GM19452 (cell line): ENCODE data around the gene XPNPEP1.
"Not testable (repeated sequence)": the region's sequence is repeated elsewhere in the genome, so short reads cannot be mapped to it uniquely, and the experiment has no call there.

Source experiments
- ATAC-seq: cut with Tn5 transposase; IDR thresholded peaks from one replicate; pipeline ENCODE4 v1.9.1; 2021; ENCODE audit not compliant: unreplicated experiment

The XPNPEP1 gene

GRCh38 chr10:109924967-109925620, 1.8 kb upstream of the XPNPEP1 start:
- no peak for ATAC-seq

DNA sequence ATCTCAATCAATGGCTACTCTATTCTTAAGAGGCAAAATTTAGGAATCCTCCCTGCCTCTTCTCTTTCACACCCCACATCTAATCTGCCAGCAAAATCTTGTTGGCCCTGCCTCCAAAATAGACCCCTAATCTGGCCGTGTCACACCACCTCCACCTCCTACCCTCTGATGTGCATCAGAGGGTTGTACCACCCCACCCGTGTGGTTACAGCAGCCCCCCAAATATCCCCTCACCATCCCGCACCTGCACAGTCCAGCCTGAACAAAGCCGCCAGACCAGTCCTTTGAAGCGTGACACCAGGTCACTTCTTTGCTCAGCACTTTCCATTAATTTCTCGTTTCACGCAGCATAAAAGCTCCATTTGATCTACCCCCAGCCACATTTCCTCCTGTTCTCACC, 776 bp upstream of the XPNPEP1 start:
- ATAC-seq = no peak

GRCh38 chr10:109922358-109922975, 844 bp downstream of the XPNPEP1 start:
- ATAC-seq = no peak

DNA sequence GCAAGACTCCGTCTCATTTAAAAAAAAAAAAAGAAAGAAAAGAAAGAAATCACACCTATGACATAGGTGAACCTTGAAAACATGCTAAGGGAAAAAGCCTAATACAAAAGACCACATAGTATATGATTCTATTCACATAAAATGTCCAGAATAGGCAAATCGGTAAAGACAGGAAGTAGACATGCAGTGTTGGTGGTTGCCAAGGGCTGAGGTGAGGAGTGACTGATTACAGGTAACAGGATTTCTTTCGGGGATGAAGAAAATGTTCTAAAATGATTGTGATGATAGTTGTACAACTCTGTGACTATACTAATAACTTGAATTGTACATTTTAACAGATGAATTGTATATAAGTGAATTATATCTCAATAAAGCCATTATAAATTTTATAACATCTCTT, 3.3 kb downstream of the XPNPEP1 start:
- no peak for ATAC-seq

- no peak for ATAC-seq
Measured at GRCh38 chr10:109919220-109919619, 4.1 kb downstream of the XPNPEP1 start.

- not testable (repeated sequence) for ATAC-seq
Measured at GRCh38 chr10:109918707-109919106, 4.6 kb downstream of the XPNPEP1 start.

- no peak for ATAC-seq
Measured at GRCh38 chr10:109915566-109915965, 7.7 kb downstream of the XPNPEP1 start.

- no peak for ATAC-seq
Measured at GRCh38 chr10:109914966-109915365, 8.3 kb downstream of the XPNPEP1 start.

GRCh38 chr10:109913306-109913892, 9.9 kb downstream of the XPNPEP1 start:
- no peak for ATAC-seq

DNA sequence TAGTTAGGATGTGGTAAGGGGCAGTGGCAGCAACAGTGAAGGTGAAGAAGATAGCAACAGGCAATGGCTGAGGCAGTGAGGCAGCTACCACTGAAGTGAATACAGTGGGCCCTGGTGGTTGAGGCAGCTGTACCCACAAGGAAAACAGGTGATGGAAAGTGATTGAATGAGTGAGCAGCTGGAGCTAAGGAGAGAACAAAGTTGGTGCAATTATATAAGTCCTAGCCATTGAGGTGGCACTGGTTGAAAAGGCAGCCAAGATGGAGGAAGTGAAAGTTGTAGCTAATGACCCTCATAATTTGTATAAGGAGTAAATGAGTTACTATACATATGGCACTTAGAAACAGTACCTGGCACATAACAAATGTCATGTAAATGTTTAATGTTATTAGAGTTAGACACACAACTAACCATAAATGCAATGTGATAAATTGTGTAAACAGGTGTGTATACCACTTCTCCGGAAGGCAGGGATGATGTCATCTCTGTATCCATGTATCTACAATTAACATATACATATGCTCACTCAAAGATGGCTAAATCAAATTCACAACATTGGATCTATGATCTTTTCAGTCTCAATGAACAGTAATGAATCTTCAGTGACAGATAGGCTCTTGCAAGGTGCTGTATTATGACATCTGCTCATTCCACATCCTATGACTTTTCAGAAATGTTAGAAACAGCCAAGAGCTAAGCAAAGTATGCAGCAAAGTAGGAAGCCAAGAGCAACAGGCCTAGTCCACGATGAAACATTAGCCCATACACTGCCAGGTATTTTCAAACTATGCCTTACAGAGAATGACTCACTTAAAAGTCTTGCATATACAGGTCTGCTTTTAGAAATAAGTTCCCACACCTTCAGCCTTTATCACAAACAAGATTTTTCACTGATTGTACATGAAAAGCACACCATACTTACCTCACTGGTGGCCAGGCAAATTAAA, 10.7 kb downstream of the XPNPEP1 start:
- ATAC-seq = peak; percentile 90

- no peak for ATAC-seq
Measured at GRCh38 chr10:109911903-109912302, 11.4 kb downstream of the XPNPEP1 start.

GRCh38 chr10:109906316-109906715, 17.0 kb downstream of the XPNPEP1 start:
- ATAC-seq = no peak

- no peak for ATAC-seq
Measured at GRCh38 chr10:109904397-109904796, 18.9 kb downstream of the XPNPEP1 start.

DNA sequence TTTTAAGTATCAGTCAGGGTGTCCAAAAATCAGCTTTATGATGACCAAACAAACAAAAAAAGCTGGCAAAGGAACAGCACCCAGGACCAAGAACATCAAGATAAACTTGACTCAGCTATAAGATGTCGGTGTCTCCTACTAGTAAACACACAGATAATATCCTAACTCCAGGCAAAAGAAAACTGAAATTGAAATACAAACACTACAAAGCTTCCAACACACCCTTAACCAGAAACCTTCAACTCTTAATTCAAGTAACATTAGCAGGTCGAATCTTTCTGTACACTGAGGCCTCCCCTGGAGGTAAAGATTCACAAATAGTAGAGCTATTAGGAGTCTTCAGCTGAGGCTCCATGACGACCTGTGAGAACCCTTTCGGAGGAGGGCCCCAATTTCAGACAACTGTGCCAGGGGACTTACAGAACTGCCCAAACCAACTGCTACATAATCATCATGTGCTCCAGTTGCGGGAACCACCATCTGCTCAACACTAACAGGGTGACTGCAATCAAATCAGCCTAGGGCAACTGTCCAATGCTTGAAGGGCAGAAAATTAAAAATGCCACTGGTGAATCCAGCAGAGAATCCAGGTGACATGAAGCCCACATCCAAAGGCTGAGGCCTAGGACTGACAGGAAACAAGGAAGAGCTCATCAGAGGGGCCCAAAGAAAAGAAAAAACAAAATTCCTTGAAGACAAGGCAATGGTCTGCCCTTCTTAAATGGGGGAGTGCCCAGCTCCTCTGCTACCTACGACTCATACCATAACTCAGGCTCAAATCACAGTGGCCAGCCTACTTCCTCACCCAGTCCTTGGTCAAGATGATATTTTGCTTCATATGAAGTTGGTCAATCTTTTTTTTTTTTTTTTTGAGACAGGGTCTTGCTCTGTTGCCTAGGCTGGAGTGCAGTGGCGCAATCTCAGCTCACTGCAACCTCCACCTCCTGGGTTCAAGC, 20.0 kb downstream of the XPNPEP1 start:
- no peak for ATAC-seq

DNA sequence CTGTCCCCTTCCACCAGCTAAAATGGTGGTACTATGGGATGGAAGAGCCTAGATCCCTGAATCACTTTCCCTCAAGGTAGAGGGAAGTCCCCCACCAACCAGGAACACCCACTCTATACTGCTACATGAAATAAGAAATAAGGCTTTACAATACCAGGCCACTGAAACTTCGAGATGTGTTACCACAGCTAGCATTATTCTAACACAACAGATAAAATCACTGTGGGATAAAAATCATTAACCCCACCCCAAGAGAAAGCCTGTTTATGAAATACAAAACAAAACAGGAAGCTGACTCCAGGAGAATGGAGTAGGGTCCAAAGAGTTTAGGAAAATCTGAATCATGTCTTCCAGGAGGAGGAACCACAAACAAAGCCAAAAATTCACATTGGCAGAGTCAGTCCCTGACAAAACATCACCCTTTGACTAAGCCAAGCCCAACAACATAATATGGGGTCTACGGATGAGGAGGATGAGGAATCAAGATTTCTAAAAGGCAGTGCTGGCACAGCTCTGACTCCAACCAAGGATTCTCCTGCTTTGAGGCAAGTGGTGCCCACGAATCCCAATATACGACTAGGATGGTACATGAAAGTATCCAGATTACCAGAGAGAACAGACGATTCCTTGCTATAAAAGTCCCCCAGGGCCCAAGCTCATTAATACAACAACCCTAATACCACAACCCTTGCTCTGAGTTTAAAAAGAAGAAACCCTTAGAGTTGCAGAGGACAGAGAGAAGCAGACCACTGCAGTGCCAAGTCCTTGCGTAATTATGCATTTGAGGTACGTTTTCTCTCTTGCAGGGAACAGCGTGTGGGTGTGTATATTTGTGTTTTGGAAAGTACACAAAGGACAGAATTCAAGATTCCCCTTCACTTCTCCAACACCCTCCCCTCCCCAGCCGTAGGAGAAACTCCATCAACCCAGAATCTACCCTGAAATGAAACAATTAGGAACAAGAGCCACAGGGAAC, 23.7 kb downstream of the XPNPEP1 start:
- no peak for ATAC-seq

GRCh38 chr10:109898666-109899355, 24.5 kb downstream of the XPNPEP1 start:
- no peak for ATAC-seq

DNA sequence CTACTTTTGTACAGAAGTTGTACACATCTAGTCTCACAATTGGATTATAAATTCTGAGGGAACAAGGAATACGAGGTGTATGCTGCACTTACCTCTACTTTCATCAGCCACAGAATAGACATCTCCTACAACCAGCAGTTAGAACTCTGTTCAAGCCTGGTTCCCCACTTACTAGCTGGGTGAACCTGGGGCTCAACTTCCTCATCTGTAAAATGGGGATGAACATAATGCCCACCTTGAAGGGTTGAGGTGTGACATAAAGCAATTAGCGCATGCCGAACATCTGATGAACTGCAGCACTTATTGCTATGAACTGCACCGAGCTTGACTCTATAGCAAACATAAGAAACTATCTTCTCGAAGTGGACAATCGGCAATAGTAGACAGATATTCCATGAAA, 25.3 kb downstream of the XPNPEP1 start:
- ATAC-seq = no peak

DNA sequence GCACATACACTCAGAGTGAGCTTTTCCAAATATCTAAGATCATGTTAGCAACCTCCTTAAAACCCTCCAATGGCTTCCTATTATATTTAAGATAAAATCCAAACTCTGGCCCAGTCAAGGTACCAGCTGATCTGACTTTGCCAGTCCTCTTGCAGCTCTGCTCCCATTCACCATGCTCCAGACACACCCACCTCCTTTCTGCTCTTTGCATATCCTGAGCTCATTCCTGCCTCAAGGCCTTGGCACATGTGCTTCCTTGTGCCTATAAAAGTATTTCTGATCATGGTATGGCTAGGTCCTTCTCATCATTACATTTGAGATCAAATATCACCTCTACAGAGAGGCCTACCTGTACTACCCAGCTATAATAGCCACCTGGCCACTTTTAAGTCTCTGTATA, 27.5 kb downstream of the XPNPEP1 start:
- no peak for ATAC-seq
